ACC112 (cell line): Measurements from ENCODE around the gene NRF1.
A peak's percentile ranks its signal among the peaks of the same experiment; 100 is the strongest.

Experiments used
- H2AFZ ChIP-seq: fragments of 200-600 bp; sonication (generic); one replicate; pipeline ENCODE4 v1.6.0; 2017; ENCODE audit warnings: antibody characterized with exemption, low read length; ENCODE audit not compliant: unreplicated experiment
- H3K27ac ChIP-seq: fragments of 200-600 bp; sonication (generic); 2 replicates; pipeline ENCODE4 v1.5.1; 2014; ENCODE audit warnings: low read depth, mild to moderate bottlenecking, antibody characterized with exemption, low read length, moderate library complexity
- H3K27me3 ChIP-seq: fragments of 200-600 bp; sonication (generic); 2 replicates; pipeline ENCODE4 v1.6.1; 2014; ENCODE audit warnings: mild to moderate bottlenecking, antibody characterized with exemption, low read length, moderate library complexity, mixed read lengths; ENCODE audit not compliant: insufficient read depth
- H3K36me3 ChIP-seq: fragments of 200-600 bp; sonication (generic); 2 replicates; pipeline ENCODE4 v1.6.1; 2016; ENCODE audit warnings: mild to moderate bottlenecking, antibody characterized with exemption, low read length, moderate library complexity, mixed read lengths; ENCODE audit not compliant: insufficient read depth
- H3K4me1 ChIP-seq: fragments of 200-600 bp; sonication (generic); one replicate; pipeline ENCODE4 v1.6.1; 2016; ENCODE audit warnings: low read length, mixed read lengths; ENCODE audit not compliant: insufficient read depth, unreplicated experiment, control insufficient read depth
- H3K4me3 ChIP-seq: fragments of 200-600 bp; sonication (generic); 2 replicates; pipeline ENCODE4 v1.5.1; 2014; ENCODE audit warnings: mild to moderate bottlenecking, low read depth, low read length
- H3K79me2 ChIP-seq: fragments of 200-600 bp; sonication (generic); one replicate; pipeline ENCODE4 v1.6.0; 2016; ENCODE audit warnings: low read length; ENCODE audit not compliant: control insufficient read depth, unreplicated experiment, insufficient read depth

NRF1 gene

GRCh38 chr7:129606803-129607202, 4.7 kb upstream of the NRF1 start:
- H2AFZ ChIP-seq = no peak overlapping the region
- H3K36me3 ChIP-seq = peaks cover 10% of the 10 kb centered on the region; the same call in 1 of the 2 replicates
- no peak overlapping the region for H3K27ac ChIP-seq
- peaks cover 22% of the 10 kb centered on the region for H3K79me2 ChIP-seq
- H3K4me3 ChIP-seq = no peak overlapping the region
- no peaks in the 10 kb centered on the region for H3K27me3 ChIP-seq
- H3K4me1 ChIP-seq = no peaks in the 10 kb centered on the region

DNA sequence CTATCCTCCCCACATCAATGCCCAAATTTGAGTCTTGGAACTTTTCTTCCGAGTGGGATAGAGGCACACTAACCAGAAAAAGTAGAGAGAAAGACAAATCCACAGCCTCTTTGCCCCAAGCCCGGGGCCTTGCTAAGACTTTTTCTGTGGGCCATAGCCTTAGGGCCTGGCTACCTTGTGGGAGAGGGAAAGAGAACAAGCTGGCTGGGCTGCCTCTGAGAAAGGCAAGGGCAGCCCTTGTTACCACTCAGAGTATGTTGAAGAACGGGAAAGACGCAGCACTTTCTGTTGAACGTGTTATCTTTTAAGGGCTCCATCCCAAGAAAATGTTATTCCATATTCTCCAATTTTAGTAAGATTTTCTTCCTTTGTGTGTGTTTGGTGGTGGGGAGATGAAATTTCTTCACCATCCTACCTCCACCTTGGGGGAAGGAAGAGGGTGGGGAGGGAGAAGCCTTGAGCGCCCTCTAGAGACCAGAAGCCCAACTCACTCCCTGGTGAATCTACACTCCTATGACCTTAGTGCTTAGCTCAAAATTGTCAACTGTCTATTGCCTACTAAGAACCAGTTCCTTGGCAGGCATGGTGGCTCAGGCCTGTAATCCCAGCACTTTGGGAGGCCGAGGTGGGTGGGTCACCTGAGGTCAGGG, 3.9 kb upstream of the NRF1 start:
- Histone ChIP-seq H3K4me1 (no peaks in the 10 kb centered on the region), H3K27me3 (no peaks in the 10 kb centered on the region), H3K79me2 (peaks cover 27% of the 10 kb centered on the region), H3K27ac (no peak overlapping the region), H3K4me3 (no peak overlapping the region), H3K36me3 (peaks cover 10% of the 10 kb centered on the region; the same call in 1 of the 2 replicates), H2AFZ (no peak overlapping the region)

- H3K4me3 ChIP-seq = no peak overlapping the region
- H3K4me1 ChIP-seq = peaks cover 5% of the 10 kb centered on the region
- H3K27ac ChIP-seq = no peak overlapping the region
- H3K79me2 ChIP-seq = peaks cover 47% of the 10 kb centered on the region
- H3K27me3 ChIP-seq = no peaks in the 10 kb centered on the region
- peaks cover 10% of the 10 kb centered on the region; the same call in 1 of the 2 replicates for H3K36me3 ChIP-seq
- no peak overlapping the region for H2AFZ ChIP-seq
Observed at GRCh38 chr7:129609666-129610065, 1.9 kb upstream of the NRF1 start.

DNA sequence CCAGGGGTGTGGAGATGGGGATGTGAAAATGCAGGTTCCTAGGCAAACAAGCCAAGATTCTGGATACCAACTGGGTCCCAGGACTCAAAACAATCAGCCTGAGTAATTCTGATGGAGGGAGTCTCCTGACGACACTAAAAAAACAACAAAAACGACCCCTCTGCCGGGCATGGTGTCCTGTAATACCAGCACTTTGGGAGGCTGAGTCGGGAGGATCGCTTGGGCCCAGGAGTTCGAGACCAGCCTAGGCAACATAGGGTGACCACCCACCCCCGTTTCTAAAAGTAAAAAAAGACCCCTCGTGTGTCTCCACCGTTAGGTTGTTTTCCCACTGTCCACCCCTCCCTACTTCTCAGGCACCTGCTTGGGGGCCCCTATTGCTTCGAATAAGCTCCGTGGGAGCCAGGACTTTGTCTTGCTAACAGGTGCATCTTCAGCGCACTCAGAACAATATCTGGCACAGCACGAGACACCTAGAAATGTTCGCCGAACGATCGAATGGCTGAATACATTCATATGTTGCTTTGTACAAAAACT, 743 bp upstream of the NRF1 start:
- Histone ChIP-seq H3K27me3 (no peaks in the 10 kb centered on the region), H3K36me3 (peaks cover 10% of the 10 kb centered on the region; the same call in 1 of the 2 replicates), H3K4me3 (peak overlapping the region; percentile 83), H2AFZ (peak overlapping the region; percentile 89), H3K79me2 (peaks cover 58% of the 10 kb centered on the region), H3K27ac (peak overlapping the region; percentile 78), H3K4me1 (peaks cover 16% of the 10 kb centered on the region)

GRCh38 chr7:129612112-129613015, 844 bp downstream of the NRF1 start:
- peaks cover 17% of the 10 kb centered on the region for H3K4me1 ChIP-seq

GRCh38 chr7:129613016-129613337, 1.5 kb downstream of the NRF1 start:
- no peak overlapping the region for H3K27ac ChIP-seq

More at GRCh38 chr7:129612112-129613015, 844 bp downstream of the NRF1 start:
- peak overlapping the region; percentile 78 for H3K27ac ChIP-seq
- no peaks in the 10 kb centered on the region for H3K27me3 ChIP-seq
- H3K79me2 ChIP-seq = peaks cover 73% of the 10 kb centered on the region
- peak overlapping the region; percentile 83 for H3K4me3 ChIP-seq
- peaks cover 10% of the 10 kb centered on the region; the same call in 1 of the 2 replicates for H3K36me3 ChIP-seq
- peak overlapping the region; percentile 87 for H2AFZ ChIP-seq

GRCh38 chr7:129615018-129615417, 3.5 kb downstream of the NRF1 start:
- Histone ChIP-seq H3K4me3 (no peak overlapping the region), H2AFZ (no peak overlapping the region), H3K27me3 (no peaks in the 10 kb centered on the region), H3K27ac (no peak overlapping the region), H3K36me3 (no peaks in the 10 kb centered on the region), H3K79me2 (peaks cover 89% of the 10 kb centered on the region), H3K4me1 (peaks cover 21% of the 10 kb centered on the region)

More at GRCh38 chr7:129613016-129613337, 1.5 kb downstream of the NRF1 start:
- Histone ChIP-seq H3K79me2 (peaks cover 79% of the 10 kb centered on the region), H3K4me1 (peaks cover 21% of the 10 kb centered on the region), H2AFZ (no peak overlapping the region), H3K27me3 (no peaks in the 10 kb centered on the region), H3K36me3 (peaks cover 10% of the 10 kb centered on the region; the same call in 1 of the 2 replicates), H3K4me3 (peak overlapping the region; percentile 83)

GRCh38 chr7:129616530-129616929, 5.0 kb downstream of the NRF1 start:
- Histone ChIP-seq H3K79me2 (peaks cover 89% of the 10 kb centered on the region), H2AFZ (no peak overlapping the region), H3K4me1 (peaks cover 21% of the 10 kb centered on the region), H3K4me3 (no peak overlapping the region), H3K36me3 (no peaks in the 10 kb centered on the region), H3K27ac (no peak overlapping the region), H3K27me3 (no peaks in the 10 kb centered on the region)

GRCh38 chr7:129617178-129617577, 5.7 kb downstream of the NRF1 start:
- Histone ChIP-seq H3K27me3 (no peaks in the 10 kb centered on the region), H3K79me2 (peaks cover 89% of the 10 kb centered on the region), H3K27ac (no peak overlapping the region), H3K4me1 (peaks cover 21% of the 10 kb centered on the region), H2AFZ (no peak overlapping the region), H3K36me3 (no peaks in the 10 kb centered on the region), H3K4me3 (no peak overlapping the region)

- H3K27me3 ChIP-seq = no peaks in the 10 kb centered on the region
- no peak overlapping the region for H2AFZ ChIP-seq
- no peak overlapping the region for H3K27ac ChIP-seq
- H3K4me1 ChIP-seq = peaks cover 21% of the 10 kb centered on the region
- no peaks in the 10 kb centered on the region for H3K36me3 ChIP-seq
- H3K4me3 ChIP-seq = no peak overlapping the region
- H3K79me2 ChIP-seq = peaks cover 84% of the 10 kb centered on the region
Observed at GRCh38 chr7:129617652-129618051, 6.1 kb downstream of the NRF1 start.
